Brain pericyte (primary cell): ENCODE measurements around the gene ZNF92.
"Not testable (repeated sequence)": the region's sequence is repeated elsewhere in the genome, so short reads cannot be mapped to it uniquely, and the experiment has no call there.

Experiments
- DNase-seq: peaks from one replicate; pipeline ENCODE4 v3.0.0-alpha.2; 2012; ENCODE audit warnings: low read depth, low spot score

The ZNF92 gene

DNA sequence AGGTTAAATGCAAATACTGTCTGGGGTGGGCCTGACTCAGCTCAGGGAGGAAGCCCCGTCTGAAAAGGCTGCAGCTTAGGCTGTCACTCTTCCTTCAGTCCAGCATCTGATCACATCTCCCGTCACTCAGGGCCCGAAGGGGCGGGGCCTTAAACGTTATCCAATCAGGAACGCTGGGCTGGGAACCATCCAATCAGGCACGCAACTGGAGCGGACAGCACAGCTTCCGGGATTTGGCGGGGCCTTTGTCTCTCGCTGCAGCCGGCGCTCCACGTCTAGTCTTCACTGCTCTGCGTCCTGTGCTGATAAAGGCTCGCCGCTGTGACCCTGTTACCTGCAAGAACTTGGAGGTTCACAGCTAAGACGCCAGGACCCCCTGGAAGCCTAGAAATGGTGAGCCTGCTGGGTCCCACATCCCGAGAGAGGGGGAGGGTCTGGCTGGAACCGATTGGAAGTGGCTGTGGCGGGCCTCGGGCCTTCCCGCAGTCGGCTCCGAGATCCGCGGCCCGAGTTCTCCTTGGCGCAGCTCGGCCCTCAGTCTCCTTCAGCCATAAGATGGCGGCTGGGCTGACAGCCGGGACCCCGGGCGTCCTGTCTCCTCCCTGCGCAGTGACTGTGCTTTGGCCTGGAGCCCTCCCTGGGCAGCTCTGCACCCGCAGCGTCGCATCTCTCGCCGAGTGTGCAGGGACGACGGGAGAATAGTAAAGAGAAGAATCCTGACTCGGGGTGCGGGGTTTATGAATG is at the start of gene ZNF92:
TSS of gene ZNF92 (plus strand) at position 248 of the 744 bp plus-strand sequence. CDS start at position 391, 143 bp downstream.
- peak; percentile 86 for DNase-seq

DNA sequence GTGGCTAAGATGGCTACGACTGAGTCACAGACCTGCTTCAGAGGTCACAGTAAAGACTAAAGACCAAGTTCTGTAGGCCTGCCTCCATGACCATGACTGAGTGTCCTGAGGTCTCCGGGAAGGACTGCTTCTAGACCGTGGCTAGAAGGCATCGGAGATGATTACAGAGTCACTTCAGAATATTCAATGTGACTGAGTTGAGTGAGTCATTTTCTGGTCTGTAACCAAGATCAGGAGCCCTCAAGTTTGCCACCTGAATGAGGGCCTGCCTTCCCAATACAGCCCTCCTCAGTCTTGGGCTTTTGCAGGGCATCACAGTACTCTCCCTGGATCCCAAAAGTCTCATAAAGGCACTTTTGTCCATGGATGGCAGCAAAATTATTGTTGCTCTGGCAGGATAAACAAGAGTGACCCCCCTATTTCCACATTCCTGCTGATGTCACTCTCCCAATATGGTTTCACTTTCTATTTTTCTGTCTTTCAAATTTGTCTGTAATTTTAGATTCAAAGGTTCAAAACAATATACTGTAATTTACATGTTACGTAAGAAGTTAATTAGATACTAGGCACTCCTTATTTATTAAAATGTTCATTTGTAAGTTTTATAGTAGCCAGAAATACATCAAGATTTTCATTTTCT is 47.7 kb upstream of the ZNF92 start:
- no peak for DNase-seq

DNA sequence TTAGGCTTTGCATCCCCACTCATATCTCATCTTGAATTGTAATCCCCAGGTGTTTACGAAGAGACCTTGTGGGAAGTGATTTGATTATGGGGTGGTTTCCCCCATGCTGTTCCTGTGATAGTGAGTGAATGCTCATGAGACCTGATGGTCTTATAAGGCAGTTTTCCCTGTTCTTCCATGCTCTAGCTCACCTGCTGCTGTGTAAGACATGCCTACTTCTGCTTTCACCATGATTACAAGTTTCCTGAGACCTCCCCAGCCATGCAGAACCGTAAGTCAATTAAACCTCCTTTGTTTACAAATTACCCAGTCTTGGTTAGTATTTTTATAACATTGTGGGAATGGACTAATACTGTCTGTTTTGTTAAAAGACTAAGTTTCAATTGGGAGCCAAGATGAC is 35.3 kb upstream of the ZNF92 start:
- no peak for DNase-seq

DNA sequence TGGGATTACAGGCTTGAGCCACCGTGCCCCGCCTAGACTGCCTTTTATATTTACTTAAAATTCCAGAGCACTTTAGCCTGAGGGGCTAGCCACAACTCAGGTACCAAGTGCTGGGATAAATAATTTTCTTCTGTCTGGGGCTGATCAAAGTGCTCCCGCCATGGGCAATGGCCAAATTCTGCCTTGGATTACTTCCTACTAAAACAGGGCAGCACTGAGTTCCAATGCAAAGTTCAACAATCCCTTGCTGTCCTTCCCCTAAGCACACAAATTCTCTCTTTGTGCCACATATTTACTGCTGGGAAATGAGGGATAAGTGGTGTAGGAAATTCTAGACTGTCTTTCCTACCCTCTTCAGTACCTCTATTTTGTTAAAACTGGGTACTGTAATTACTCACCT is 34.4 kb upstream of the ZNF92 start:
- DNase-seq, result no peak

DNA sequence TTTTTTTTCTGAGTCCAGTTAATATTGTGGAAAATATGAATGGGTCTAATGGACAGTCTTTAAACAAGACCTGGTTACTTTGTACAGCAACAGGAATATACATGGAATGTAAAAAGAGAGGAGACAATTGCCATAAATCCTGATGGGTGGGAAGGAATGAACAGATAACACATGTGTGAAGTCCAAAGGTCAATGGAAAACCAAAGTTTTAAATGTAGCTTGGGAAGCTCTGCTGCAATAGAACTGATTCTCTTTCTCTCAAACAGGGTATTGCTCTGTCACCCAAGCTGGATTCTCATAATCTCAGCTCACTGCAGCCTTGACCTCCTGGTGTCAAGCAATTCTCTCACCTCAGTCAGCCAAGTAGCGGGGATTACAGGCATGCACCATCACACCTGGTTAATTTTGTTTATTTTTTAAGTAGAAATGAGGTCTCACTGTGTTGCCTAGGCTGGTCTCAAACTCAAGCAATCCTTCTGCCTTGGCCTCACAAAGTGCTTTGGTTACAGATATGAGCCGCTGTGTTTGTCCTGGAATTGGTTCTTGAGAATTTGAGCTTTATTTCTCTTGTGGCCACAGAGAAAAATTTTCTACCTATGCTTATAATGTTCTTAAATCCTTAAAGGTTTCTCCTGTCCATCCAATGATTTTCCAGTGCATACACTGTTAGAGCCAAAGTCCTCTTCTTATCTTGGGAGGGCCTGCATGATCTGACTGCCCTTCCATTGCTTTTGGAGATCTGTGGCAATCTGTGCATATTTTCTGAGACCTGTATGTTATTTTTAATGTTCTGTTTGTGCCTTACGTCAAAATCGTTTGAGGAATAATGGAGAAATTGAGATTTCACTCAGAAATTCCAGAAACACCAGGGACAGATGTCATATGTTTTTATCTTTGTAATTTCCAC is 30.7 kb upstream of the ZNF92 start:
- DNase-seq, result no peak

DNA sequence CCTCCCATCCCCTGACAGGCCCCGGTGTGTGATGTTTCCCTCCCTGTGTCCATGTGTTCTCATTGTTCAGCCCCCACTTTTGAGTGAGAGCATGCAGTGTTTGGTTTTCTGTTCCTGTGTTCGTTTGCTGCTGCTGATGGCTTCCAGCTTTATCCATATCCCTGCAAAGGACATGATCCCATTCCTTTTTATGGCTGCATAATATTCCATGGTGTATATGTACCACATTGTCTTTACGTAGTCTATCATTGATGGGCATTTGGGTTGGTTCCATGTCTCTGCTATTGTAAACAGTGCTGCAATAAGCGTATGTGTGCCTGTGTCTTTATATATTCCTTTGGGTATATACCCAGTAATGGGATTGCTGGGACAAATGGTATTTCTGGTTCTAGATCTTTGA is 29.1 kb upstream of the ZNF92 start:
- DNase-seq, result not testable (repeated sequence)

DNA sequence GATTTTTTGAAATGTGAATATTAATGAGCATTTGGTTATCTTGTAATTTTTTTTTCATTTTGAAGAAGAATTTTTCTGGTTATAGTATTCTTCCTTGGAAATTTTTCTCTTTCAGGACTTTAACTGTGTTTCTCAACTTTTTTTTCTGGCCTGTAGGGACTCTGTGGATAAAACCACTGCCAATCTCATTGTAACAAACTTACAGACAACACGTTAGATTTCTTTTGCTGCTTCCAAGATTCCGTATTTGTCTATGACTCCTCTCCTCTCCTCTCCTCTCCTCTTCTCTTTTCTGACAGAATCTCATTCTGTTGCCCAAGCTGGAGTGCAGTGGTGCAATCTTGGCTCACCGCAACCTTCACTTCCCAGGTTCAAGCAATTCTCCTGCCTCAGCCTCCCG is 19.4 kb upstream of the ZNF92 start:
- no peak for DNase-seq

DNA sequence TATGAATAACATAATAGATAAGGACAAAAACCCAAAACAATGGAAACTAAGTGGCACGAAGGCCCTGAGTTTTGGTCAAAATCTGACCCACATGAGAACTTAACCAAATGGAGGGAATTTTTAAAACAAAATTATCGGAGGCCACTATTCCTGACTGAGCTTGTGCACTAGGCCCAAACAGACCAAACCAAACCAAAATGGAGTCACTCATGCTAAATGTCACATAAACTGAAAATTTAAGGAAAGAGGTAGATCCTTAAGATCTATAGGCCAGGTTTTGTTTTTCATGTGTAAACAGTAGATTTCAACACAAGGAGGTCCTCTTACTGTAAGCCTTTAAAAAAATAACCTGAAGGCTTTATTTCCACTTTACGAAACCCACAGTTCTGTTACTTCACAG is 3.8 kb upstream of the ZNF92 start:
- DNase-seq, result no peak

DNA sequence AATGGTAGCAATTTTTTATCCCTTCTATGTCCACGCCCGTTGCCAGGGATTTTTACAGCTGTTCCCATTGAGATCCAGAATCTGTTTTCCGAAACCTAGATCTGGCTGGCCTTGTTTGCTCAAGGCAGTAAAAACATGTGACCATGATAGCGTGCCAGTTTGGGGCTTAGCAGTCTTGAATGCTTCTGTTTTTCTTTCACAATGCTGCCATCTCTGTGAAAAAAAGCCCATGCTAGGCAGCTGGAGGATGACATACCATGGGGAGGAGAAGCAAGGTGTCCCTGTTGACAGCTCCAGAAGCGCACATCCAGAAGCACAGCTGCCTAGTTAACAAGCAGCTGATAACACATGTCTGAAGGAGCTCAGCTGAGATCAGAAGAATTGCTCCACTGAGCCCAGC is 2.2 kb upstream of the ZNF92 start:
- DNase-seq, result no peak

DNA sequence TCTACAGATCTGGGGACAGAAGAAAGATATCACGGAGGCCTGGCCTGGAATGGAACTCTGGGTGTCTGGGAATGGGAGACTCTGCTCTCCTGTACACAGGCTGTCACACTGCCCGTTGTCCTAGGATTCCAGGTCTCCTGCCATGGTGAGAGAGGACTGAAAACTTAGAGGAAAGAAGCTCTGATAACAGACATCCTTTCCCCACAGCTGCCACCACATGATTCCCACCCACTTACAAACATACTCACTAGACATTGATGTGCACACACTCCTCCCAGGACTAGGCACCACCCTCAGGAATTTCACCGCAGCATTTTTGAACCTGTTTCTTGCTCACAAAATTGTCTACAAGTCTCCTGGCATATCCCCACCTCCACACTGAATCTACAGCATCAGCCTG is 5.7 kb downstream of the ZNF92 start:
- no peak for DNase-seq

DNA sequence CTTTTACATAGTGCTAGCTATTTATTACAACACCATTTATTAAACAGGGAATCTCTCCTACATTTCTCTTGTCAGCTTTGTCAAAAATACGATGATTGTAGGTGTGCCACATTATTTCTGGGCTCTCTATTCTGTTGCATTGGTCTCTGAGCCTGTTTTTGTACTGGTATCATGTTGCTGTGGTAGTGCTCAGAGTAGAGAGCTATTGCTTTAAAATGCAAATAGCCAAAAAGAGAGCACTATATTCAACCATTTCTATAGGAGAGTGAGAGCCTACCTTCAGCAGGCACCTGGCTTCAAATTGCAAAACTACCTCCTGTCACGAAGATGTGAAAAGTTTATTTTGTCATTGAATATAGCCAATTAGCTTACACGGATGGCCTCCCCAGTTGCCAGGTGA is 8.1 kb downstream of the ZNF92 start:
- no peak for DNase-seq

DNA sequence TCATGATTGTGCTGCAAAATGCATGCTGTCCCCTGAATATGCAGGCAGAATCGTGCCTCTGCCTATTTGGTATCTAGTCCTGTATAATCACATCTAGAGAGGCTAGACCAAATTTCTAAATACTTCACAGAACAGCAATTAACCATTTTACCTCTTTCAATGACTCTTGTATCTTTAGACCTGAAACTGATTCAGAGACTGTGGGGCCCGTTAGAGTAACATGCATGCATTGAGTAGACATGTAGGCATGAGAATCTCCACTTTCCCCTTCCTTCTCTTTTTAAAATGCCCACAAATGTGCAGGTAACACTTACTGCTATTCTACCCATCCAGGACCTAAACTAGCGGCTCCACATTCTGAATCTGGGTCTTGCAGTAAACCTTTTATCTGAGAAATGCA is 8.8 kb downstream of the ZNF92 start:
- DNase-seq, result no peak

DNA sequence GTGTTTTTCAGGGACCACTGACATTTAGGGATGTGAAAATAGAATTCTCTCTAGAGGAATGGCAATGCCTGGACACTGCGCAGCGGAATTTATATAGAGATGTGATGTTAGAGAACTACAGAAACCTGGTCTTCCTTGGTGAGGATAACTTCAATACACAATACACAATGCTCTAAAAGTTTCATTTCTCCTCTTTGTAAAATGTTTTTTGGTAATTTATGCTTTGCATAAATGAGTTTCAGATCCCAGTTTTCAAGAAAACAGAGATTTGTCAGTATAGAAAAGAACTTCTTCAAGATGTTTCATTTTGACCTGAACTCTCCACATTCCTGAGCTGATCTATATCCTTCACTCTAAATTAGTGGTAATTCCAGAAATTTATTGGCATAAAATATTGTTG is 14.2 kb downstream of the ZNF92 start:
- no peak for DNase-seq

DNA sequence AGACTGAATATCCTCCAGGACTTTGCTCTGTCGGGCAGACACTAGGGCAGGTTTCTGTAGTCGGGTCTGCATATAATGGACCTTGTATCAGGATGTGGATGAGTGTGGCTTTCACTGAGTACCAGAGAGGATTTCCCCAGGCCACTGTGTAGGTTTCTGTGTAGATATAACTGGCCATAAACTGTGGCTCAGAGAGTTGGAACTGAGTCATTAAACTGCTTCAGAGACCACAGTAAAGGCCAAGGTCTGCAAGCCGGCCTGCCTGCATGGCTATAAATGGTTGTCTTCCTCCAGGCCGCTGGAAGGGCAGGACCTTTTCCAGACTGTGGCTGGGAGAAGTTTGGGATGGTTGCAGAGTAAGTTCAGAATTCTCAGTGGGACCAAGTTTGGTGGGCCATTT is 16.9 kb downstream of the ZNF92 start:
- no peak for DNase-seq

DNA sequence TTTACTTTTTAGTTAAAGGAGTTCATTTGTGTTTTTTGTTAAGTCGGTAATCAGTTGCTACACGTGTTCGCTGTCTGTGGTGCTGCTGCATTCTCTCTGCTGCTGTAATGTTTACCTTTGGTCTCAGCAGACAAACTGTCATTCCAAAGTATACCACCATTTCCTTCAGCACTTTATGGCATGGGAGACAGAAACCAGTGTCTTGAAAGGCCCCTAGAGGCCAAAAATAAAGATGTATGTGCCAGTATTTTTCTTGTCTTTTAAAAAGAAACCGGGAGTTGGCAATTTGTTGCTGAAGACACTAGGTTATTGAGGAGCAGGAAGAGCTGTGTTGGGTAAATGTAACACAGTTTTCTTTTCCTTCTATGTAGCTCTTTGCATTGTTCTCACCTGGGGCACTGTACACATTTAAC is 24.1 kb downstream of the ZNF92 start:
- no peak for DNase-seq

DNA sequence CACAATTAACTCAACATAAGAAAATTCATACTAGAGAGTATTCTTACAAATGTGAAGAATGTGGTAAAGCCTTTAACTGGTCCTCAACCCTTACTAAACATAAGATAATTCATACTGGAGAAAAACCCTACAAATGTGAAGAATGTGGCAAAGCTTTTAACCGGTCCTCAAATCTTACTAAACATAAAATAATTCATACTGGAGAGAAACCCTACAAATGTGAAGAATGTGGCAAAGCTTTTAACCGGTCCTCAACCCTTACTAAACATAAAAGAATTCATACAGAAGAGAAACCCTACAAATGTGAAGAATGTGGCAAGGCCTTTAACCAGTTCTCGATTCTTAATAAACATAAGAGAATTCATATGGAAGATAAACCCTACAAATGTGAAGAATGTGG is 25.0 kb downstream of the ZNF92 start:
- DNase-seq, result not testable (repeated sequence)

DNA sequence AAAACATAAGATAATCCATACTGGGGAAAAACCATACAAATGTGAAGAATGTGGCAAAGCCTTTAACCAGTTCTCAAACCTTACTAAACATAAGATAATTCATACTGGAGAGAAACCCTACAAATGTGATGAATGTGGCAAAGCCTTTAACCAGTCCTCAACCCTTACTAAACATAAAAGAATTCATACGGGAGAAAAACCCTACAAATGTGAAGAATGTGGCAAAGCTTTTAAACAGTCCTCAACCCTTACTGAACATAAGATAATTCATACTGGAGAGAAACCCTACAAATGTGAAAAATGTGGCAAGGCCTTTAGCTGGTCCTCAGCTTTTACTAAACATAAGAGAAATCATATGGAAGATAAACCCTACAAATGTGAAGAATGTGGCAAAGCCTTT is 25.4 kb downstream of the ZNF92 start:
- not testable (repeated sequence) for DNase-seq

DNA sequence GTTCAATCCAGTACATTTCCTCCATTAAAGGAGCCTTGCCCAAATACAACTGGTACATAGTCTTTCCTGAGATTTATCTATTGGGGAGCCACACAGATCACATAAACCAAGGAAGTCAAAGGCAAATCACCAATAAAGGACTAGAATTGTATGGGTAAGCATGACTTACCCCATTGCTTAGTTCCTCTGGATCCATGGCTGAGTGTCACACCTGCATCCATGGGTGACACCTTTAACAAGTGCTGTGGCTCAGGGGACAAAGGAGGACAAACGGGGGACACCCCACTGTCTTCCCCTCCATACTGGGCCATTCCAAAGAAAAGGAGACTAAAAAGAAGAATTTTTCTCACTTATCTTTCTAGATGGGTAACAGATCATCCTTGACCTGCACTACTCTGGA is 30.4 kb downstream of the ZNF92 start:
- DNase-seq, result no peak

DNA sequence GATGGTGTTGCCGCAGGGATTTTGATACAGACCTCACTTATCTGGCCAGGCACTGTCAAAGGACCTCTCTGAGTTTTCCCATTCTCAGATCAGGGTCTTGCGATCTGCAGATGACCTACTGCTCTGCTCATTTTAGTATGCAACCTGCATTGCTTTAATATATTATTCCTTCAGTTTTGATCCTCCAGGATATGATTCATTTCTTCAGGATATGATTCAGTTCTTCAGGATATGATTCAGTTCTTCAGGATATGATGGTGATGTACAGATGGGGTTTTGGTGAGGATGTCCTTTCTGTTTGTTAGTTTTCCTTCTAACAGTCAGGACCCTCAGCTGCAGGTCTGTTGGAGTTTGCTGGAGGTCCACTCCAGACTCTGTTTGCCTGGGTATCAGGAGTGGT is 33.1 kb downstream of the ZNF92 start:
- DNase-seq, result not testable (repeated sequence)

DNA sequence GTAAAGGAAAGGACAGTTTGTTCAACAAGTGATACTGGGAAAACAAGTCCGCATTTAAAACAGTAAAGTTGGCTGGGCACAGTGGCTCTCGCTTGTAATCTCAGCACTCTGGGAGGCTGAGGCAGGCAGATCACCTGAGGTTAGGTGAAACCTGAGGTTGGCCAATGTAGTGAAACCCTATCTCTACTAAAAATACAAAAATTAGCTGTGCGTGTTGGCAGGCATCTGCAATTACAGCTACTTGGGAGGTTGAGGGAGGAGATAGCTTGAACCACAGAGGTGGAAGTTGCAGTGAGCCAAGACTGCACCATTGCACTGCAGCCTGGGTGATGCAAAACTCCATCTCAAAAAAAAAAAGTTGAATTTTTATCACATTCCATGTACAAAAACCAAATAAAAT is 35.7 kb downstream of the ZNF92 start:
- no peak for DNase-seq

DNA sequence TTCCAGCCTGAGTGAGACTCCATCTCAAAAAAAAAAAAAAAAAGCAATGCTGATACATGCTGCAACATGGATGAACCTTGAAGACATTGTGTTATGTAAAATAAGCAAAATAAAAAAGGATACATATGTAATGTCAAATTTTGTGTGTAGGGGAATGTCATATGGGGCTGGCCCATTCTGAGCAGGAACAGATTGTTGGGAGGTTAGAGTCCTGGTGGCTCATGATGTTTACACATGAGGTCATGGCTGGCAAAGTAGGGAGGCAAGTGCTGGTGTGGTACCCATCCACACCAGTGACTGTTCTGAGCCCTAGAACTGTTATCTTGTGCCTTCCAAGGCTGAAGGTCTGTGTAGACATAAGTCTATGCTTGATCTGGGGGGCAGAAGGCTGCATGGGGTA is 37.6 kb downstream of the ZNF92 start:
- DNase-seq, result no peak

DNA sequence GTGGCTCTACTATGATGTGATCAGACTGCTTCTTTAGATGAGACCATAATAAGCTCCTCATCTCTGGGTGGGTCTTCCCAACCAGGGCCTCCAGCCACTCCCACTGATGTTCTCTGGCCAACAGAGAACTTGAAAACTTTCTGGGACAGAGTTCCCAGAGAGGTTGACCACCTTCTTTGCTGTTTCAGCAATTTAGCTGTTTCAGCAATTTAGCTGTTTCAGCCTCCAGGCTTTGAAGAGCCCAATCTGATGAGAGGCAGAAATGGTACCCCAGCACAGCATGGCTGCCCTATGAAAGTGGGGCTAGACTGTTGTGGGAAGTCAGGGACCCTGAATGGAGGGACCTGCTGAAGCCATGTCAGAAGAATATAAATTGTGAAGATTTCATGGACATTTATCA is 49.0 kb downstream of the ZNF92 start:
- no peak for DNase-seq
